HG03457 (cell line): ENCODE data around the gene SLC44A3.

Experiments used
- ATAC-seq: cut with Tn5 transposase; IDR thresholded peaks from one replicate; pipeline ENCODE4 v1.9.1; 2021; ENCODE audit warnings: moderate number of reproducible peaks; ENCODE audit not compliant: unreplicated experiment

Gene SLC44A3, protein sequence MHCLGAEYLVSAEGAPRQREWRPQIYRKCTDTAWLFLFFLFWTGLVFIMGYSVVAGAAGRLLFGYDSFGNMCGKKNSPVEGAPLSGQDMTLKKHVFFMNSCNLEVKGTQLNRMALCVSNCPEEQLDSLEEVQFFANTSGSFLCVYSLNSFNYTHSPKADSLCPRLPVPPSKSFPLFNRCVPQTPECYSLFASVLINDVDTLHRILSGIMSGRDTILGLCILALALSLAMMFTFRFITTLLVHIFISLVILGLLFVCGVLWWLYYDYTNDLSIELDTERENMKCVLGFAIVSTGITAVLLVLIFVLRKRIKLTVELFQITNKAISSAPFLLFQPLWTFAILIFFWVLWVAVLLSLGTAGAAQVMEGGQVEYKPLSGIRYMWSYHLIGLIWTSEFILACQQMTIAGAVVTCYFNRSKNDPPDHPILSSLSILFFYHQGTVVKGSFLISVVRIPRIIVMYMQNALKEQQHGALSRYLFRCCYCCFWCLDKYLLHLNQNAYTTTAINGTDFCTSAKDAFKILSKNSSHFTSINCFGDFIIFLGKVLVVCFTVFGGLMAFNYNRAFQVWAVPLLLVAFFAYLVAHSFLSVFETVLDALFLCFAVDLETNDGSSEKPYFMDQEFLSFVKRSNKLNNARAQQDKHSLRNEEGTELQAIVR

DNA sequence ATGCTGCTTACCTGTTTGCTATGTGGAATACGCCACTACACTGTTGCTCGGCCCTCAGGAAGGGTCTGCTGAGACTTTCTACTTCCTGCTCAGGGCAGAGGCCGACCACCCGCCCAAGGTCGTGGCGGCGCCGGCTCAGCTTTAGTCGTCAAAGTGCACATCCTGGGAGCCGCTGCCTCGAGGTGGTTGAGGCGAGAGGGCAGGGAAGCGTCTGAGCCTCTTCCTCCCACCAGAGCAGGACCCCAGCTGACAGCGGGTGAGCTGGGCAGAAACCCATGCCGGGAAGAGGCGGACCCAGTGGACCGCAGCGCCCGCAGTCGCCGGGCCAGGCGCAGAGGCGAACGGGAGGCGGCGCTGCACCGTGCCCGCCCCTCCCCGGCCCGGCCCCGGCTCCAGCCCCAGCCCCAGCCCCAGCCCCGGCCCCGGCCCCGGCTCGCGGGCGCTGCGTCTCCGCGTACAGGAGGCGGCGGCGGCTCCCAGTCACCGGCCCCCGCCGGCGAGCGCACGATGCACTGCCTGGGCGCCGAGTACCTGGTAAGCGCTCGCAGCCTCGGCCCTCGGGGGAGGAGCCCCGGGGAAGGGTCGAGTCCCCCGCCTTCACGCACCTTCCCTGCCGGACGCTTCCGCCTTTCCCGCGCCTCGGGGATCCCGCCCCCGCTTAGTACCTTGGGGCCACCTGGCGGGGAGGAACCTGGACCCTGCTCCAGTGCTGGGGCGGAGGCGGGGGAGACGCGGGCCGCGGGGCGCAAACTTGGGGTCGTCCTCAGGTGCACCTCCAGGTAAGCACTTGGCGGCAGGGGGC, at the start of gene SLC44A3:
Gene SLC44A3 (plus strand): TSS at position 413 of the 802 bp plus-strand sequence. CDS start 95 bp downstream, at position 508.
- no peak for ATAC-seq

DNA sequence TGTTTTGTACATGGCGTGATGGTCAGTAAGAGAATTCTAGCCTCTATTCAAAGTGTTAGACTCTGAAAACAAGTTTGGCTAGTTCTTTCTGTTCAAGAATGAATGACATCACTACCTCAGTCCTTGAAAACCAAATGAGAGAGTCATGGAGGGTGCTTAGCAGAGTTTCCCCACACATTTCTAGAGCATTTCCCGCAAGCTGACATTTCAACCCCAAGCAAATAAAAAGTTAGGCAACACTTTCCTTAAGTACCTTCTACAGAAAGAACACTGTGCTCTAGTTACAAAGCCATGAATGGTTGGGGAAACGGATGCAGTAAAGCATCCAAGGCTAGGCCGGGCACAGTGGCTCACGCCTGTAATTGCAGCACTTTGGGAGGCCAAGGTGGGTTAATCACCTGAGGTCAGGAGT, 47.9 kb upstream of the SLC44A3 start:
- ATAC-seq = no peak

DNA sequence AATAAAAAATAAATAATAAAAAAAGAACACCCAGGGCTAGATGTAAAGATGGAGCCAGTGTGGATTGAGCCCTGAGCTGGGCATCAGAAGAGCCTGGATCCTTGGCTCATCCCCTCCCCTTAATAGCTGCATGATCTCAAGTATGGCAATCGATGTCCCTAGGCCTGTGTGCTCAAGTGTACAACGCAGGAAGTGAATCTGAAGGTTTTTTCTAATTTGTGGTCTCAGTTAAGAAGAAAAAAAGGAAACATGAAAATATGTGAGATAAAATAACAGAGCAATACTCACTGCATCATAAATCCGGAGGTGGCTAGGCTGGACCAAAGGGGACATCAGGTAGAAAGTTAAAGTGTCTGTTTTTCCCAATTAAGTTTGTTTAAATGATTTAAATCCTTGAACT, 47.3 kb upstream of the SLC44A3 start:
- ATAC-seq = no peak

DNA sequence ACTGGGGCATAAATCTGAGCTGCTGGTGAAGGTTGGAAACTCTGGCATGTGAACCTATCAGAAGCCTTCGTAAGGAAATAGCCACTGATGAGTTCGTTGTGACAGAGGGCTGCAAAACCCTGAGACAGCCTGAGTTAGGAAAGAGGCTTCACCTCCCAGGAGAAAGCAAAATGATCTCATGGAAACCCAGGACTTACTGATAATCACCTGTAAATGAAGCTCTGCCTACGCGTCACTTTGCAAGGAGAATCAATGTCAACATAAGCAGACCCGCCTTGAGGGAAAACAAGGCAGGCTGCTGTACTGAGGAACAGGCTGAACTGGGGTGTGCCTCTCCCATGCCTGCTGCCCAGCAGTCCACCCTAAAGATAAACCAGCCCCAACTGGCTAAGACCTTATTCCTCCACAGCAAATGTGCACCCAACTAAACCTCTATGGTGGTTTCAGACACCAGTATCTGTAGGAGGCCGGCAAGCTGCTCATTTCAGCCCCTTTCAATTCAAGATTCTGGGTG, 46.8 kb upstream of the SLC44A3 start:
- no peak for ATAC-seq

DNA sequence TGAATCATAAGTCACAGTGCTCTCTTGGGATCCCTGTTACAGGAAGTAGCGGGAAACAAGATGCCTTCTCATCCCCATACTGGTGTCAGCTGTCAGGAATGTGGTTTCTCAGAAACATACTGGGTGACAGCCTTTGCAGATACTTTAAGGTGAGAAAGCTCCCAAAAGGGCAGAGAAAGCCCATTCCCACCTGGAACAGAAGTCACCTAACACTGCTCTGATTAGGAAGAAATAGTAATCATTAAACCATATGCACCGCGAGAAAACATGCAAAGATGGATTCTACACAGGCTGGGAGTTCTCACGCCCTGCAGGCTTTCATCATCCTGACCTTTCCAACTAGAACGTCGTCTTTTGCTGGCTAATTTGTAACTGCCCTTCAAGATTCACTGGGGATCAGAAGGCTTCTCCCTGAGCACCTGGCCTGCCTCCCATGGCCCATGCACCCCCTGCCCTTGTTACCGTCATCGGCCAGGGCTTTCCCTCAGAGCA, 46.2 kb upstream of the SLC44A3 start:
- ATAC-seq = no peak

DNA sequence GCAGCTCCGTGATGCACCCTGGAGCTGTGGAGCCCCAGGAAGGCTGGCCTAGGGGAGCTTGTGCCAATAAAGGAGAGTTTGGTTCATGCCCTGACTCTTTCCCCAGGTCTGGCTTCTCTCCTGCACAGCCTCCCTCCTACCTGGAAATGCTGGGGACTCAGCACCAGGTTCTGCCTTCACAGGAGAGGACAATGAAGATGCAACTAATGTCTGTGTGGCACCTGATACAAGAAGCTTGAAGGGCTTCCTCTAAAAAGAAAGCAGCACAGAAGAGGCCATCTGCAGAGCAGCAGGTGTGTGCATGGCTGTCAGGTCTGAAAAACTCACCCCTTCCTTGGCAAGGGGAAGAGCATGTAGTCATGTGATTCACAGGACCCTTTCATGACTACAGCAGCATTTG, 43.7 kb upstream of the SLC44A3 start:
- no peak for ATAC-seq

DNA sequence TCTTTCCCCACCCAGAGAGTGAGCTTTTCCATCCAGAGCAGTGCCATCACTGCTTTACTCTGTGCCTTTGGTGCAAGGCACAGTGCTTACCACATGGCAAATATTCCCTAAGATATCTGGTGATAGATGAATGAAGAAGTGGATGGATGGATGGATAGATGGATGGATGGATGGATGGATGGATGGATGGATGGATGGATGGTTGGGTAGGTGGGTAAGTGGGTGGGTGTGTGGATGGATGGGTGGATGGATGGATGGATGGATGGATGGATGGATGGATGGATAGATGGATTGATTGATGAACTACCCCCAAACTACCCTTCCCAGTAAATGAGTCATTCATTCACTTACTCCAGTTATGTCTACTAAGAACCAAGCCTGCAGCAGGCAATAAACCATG, 42.9 kb upstream of the SLC44A3 start:
- no peak for ATAC-seq

DNA sequence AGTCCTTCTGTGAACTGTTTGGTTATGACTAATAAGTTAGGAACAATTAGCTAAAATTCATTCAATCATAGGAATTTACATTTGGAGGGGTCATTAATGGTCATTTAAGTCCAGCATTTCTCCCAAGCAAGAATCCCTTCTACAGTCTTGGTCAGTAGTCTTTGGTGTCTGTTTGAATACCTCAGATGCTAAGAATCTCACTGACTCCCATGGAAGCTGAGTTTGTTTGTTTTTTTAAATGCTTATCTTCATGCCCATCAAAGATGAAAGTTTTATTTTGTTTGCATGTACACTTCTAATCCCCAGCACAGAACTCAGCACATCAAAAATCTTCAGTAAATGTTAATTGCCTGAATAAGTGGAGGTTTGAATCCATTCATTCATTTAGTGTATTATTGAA, 41.3 kb upstream of the SLC44A3 start:
- ATAC-seq = no peak

DNA sequence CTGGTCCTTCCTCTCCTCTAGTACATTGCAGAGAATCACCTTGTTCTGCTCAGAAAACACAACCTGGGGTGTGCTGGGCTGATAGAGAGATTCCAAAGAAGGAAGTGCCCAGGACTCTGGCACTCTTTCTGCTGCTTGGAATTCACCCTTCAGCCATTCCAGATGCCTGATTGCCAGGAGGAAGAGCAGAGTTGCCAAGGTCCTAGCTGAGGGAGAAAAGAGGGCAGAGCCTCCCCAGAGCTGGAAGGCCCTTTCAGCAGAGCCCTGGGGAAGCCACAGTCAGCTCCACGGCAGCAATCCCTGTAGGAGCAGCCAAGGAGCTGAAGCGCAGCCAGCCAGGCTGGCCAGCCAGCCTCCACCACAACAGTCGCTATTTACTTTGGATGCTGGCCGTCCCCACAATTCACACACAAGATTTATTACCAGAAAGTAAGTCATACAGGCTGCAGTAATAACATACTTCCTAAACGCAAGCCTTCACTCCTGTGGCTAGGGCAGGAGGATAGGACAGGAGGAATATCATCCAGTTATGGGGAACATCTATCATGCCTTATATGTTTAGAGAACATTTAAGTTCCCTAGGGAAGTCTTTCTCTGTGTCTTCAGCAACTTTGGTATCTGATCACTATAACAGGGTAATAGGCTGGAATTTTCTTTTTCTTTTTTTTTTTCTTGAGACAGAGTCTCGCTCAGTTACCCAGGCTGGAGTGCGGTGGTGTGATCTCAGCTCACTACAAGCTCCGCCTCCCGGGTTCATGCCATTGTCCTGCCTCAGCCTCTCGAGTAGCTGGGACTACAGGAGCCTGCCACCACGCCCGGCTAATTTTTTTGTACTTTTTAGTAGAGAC, 36.6 kb upstream of the SLC44A3 start:
- ATAC-seq = no peak

DNA sequence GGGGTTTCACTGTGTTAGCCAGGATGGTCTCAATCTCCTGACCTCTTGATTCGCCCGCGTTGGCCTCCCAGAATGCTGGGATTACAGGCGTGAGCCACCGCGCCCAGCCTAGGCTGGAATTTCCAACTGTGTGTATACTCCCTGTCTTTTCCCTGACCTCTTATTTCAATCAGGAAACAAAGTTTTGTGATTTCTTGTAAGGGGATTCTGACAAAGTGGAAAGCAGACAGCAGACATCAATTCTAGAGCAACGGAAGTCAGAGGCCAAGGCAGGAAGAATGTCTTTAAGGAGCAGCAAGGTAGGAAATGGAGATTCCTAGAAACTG, 36.0 kb upstream of the SLC44A3 start:
- ATAC-seq = no peak

DNA sequence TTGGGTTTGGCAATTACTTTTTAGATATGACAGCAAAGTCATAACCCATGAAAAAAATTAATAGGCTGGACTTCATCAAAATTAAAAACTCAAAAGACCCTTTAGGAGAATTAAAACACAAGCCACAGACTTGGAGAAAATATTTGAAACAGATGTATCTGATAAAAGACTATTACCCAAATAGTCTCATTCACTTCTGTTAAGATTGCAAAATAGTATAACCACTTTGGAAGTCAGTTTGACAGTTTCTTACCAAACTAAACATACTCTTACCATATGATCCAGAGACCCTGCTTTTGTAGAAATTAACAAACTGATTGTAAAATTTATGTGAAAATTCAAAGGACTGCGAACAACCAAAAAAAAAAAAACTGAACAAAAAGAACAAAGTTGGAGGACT, 32.5 kb upstream of the SLC44A3 start:
- ATAC-seq = no peak

DNA sequence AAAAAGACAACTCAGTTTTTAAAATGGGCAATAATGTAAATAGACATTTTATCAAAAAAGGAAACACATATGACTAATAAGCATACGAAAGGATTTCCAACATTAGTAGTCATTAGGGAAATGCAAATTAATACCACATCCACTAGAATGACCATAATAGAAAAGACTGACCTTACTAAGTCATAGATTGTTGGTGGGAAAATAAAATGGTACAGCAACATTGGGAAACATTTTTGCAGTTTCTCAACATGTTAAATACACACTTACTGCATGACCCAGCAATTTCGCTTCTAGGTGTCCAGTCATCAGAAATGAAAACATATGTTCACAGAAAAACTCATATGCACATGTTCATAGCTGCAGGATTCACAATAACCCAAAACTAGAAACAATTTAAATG, 29.9 kb upstream of the SLC44A3 start:
- ATAC-seq = no peak

DNA sequence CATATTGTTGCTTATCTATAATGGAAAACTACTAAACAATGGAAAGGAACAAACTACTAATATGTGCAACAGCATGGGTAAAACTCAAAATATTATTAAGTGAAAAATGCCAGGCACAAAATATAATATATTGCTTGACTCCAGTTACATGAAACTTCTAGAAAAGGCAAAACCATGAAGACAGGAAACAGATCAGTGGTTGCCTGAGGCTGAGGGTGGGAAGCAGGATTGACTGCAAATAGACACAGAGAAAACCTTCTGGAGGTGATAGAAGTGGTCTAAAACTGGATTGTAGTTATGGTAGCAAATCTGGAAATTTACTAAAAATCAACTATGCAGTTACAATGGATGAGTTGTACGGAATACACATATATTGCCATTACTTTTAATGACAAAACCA, 29.5 kb upstream of the SLC44A3 start:
- no peak for ATAC-seq

DNA sequence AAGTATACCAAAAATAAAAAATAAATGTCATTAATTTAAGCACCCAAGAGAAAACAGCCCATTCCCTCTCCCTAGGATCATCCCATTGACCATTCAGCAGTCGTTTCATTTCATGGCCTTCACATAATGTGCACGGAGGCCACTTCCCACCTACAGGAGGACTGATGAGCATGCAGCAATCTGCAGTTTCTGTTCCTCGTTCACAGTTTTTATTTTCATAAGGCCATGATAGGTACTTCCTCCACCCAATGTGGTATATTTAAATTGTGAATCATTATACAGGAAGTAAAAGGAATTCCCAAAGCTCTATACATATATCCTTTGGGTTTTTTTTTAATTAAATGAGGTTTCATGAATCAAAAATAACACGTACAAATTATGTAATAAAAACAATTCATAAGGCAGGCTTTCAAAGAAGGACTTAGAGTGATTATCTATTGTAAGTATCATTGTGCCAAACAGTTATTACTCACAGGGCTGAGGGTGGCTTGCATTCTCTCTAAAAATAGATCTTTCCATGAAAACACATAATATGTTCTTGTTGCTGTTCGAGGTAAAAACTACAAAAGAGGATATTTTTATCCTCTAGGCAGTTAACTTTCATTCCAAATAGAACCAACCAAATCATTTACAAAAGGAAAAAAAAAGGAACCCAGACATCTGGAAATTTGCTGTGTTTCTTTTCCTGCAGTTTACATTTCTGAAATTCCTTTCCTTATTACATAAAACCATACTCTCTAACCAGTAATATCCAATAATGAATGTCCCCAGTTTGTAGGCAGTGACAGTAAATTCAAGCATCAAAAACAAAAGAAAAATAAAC, 27.5 kb upstream of the SLC44A3 start:
- ATAC-seq = peak; percentile 94

DNA sequence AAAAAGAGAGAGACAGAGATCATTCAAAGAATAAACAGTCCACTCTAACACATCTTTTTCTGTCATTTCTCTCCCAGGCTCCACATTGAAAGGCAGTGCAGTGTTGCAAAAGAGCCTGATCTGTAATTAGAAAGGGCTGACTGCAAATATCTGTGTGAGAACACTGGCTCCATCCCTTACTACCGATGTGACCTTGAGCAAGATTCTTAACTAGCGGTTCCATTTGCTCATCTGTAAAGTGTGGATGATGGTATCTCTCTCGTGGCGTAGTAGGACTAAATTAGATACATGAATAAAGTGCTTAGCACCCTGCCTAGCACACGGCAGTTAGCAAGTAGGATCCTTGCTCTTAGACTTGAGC, 26.9 kb upstream of the SLC44A3 start:
- no peak for ATAC-seq

DNA sequence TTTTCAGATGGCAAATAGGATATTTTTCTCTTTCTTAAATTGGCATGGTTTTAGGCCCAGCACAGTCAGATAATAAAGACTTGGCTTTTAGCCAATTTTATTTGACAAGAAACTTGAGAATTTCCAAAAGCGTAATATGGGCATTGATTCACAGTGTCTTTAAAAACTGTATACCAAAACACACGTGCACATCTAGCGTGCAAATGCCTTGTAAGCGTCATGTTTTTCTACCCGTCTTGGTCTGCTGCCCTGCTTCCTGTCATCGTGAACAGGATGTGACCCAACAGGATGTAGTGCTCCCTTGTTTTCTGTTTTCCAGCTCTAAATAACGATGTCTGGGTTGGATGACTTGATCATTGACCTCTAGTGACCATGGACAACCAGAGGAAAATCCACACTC, 24.7 kb upstream of the SLC44A3 start:
- ATAC-seq = no peak

DNA sequence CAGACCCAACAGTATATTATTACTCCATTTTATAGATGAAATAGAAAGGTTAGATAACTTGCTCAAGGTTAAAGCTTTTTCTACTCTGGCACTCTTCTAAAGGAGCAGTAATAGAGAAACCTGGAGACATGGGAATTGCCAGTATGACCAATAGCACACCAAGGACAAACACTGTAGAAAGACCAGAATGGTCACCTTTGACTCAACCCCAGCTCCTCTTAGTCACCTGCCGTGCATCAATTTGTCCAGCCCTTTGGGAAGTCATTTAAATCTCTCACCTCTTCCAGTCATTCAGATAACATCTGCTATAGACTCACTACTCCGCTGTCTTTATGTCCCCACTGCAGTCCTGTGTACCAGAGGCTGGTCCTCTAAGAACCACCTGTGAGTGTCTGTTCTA, 23.9 kb upstream of the SLC44A3 start:
- ATAC-seq = no peak

DNA sequence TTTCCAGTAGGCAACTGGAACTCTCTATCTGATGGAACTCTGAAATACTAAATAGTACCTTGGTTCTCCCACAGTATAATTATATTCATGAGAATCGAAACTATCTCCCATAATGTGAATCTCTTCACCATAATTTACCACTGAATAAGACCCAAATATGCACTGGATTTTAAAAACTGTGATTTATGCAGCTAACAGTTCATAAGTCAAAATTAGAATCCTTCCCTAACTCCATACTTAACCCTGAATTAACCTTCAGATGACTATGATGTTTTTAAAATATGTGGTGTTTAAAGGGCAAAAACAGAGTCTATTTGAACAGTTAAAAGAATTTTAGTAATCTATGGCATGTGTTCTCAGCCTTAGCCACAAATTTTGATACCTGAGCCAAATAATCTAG, 22.9 kb upstream of the SLC44A3 start:
- ATAC-seq = no peak

DNA sequence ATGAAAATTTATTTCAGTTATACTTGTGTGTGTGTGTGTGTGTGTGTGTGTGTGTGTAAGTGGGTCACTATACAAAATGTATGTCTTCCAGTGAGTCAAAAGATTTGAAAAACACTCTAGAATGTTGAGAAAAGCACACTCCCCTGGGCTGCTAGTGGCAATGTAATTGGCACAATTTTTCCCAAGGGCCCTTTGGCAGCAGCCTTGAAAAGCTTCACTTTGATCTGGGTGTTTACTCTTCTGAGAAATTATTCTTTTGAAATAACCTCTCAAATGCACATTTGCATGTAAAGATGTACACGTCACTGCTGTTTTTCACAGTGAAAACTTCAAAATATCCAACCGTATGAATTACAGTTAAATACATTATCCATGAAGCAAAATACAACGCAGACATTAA, 22.1 kb upstream of the SLC44A3 start:
- ATAC-seq = no peak

DNA sequence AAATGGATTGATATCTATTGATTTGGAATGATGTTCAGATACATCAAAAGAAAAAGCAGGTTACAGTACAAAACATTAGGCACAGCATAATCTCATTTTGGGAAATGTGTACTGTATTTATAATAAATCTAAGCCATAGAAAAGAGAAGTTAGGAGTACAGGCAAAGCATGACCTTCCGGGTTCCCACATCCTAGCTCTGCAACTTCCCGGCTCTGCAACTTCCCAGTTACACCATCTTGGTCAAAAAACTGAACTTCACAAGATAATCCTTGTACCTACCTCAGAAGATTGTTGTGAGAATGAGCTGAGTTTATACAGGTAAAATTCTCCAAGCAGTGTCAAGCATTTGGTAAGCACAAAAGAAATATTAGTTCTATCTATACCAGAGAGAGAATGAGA, 21.7 kb upstream of the SLC44A3 start:
- no peak for ATAC-seq
